DOHH2 (cell line): ENCODE results near the gene ZNF622.
A peak's percentile ranks its signal among the peaks of the same experiment; 100 is the strongest.

Source experiments
- H3F3A ChIP-seq: fragments of 200-600 bp; sonication (generic), shearing (Covaris generic); 2 replicates; pipeline ENCODE4 v1.6.0; 2016; ENCODE audit warnings: antibody characterized with exemption, mild to moderate bottlenecking; ENCODE audit not compliant: control insufficient read depth, insufficient read depth
- H3K27ac ChIP-seq: fragments of 200-600 bp; sonication (generic); 2 replicates; pipeline ENCODE4 v1.5.1; 2014; ENCODE audit warnings: low read depth, mild to moderate bottlenecking, low read length, moderate library complexity
- H3K27me3 ChIP-seq: fragments of 200-600 bp; sonication (generic); 2 replicates; pipeline ENCODE4 v1.6.1; 2014; ENCODE audit warnings: mild to moderate bottlenecking, low read length, mixed read lengths; ENCODE audit not compliant: control insufficient read depth
- H3K36me3 ChIP-seq: fragments of 200-600 bp; sonication (generic); 2 replicates; pipeline ENCODE4 v1.6.1; 2014; ENCODE audit warnings: mild to moderate bottlenecking, low read length, moderate library complexity, mixed read lengths; ENCODE audit not compliant: control insufficient read depth
- H3K4me1 ChIP-seq: fragments of 200-600 bp; sonication (generic); 2 replicates; pipeline ENCODE4 v1.6.1; 2014; ENCODE audit warnings: mild to moderate bottlenecking, low read length, mixed read lengths; ENCODE audit not compliant: control insufficient read depth
- H3K4me2 ChIP-seq: fragments of 200-600 bp; sonication (generic); 2 replicates; pipeline ENCODE4 v1.6.0; 2014; ENCODE audit warnings: mild to moderate bottlenecking, low read length, moderate library complexity
- H3K4me3 ChIP-seq: fragments of 200-600 bp; sonication (generic); 2 replicates; pipeline ENCODE4 v1.5.1; 2014; ENCODE audit warnings: mild to moderate bottlenecking, low read length, mixed read lengths
- H3K79me2 ChIP-seq: fragments of 200-600 bp; sonication (generic); 2 replicates; pipeline ENCODE4 v1.6.1; 2014; ENCODE audit warnings: mild to moderate bottlenecking, low read length, mixed read lengths; ENCODE audit not compliant: control insufficient read depth
- H3K9me2 ChIP-seq: fragments of 200-600 bp; sonication (generic); replicated peaks from 2 replicates; pipeline ENCODE4 v1.6.1; 2014; ENCODE audit warnings: mild to moderate bottlenecking, low read length, mixed read lengths; ENCODE audit not compliant: control insufficient read depth
- H3K9me3 ChIP-seq: fragments of 200-600 bp; sonication (generic); 2 replicates; pipeline ENCODE4 v1.6.1; 2014; ENCODE audit warnings: antibody characterized with exemption, low read length, mixed read lengths; ENCODE audit not compliant: control insufficient read depth, insufficient read depth
- H4K20me1 ChIP-seq: fragments of 200-600 bp; sonication (generic); 2 replicates; pipeline ENCODE4 v1.6.0; 2014; ENCODE audit warnings: low read depth, mild to moderate bottlenecking, antibody characterized with exemption, low read length, moderate library complexity; ENCODE audit not compliant: control insufficient read depth, insufficient read depth
- CTCF ChIP-seq: fragments of 200-600 bp; sonication (generic); IDR thresholded peaks from one replicate; pipeline ENCODE4 v1.5.1; 2014; ENCODE audit warnings: antibody characterized with exemption, mild to moderate bottlenecking, low read depth, low read length; ENCODE audit not compliant: poor library complexity, severe bottlenecking
- EZH2phosphoT487 ChIP-seq: fragments of 200-600 bp; sonication (generic); IDR thresholded peaks from 2 replicates; pipeline ENCODE4 v1.6.1; 2017; ENCODE audit warnings: borderline replicate concordance, mild to moderate bottlenecking, antibody characterized with exemption, low read length, moderate library complexity, mixed read lengths

The ZNF622 gene

GRCh38 chr5:16471387-16471786 lies 5.8 kb upstream of the ZNF622 start:
- Histone ChIP-seq H3K27me3 (no peaks in the 10 kb centered on the region), H3K4me3 (no peak overlapping the region), H3K9me2 (no peaks in the 10 kb centered on the region), H3K27ac (no peak overlapping the region), H3F3A (no peaks in the 10 kb centered on the region), H3K79me2 (peaks cover 51% of the 10 kb centered on the region), H4K20me1 (no peaks in the 10 kb centered on the region; the same call in 1 of the 2 replicates), H3K9me3 (no peaks in the 10 kb centered on the region), H3K36me3 (0 out of 2 replicates have a peak, but pooled peaks cover 3% of the 10 kb centered on the region), H3K4me2 (0 out of 2 replicates have a peak overlapping the region, but pooled peaks have one; percentile 5), H3K4me1 (peaks cover 30% of the 10 kb centered on the region)
- no peak for TF ChIP-seq CTCF
- TF ChIP-seq EZH2phosphoT487 = no peak

- no peaks in the 10 kb centered on the region for H3K27me3 ChIP-seq
Measured at GRCh38 chr5:16467363-16468219, 2.0 kb upstream of the ZNF622 start.

GRCh38 chr5:16464664-16465543 lies 696 bp downstream of the ZNF622 start:
- Histone ChIP-seq H3K4me1 (peaks cover 49% of the 10 kb centered on the region), H3K36me3 (peaks cover 59% of the 10 kb centered on the region), H3K79me2 (peaks cover 97% of the 10 kb centered on the region), H3K9me3 (no peaks in the 10 kb centered on the region), H3F3A (no peaks in the 10 kb centered on the region), H4K20me1 (peaks cover 22% of the 10 kb centered on the region), H3K4me2 (peak overlapping the region; percentile 89), H3K4me3 (peak overlapping the region; percentile 83), H3K27ac (peak overlapping the region; percentile 40), H3K27me3 (no peaks in the 10 kb centered on the region), H3K9me2 (no peaks in the 10 kb centered on the region)
- TF ChIP-seq CTCF (no peak), EZH2phosphoT487 (no peak)

More at GRCh38 chr5:16467363-16468219, 2.0 kb upstream of the ZNF622 start:
- Histone ChIP-seq H3K4me3 (peak overlapping the region; percentile 83), H3K36me3 (peaks cover 32% of the 10 kb centered on the region), H4K20me1 (peaks cover 19% of the 10 kb centered on the region), H3K9me2 (no peaks in the 10 kb centered on the region), H3K27ac (no peak overlapping the region), H3K9me3 (no peaks in the 10 kb centered on the region), H3K4me1 (peaks cover 45% of the 10 kb centered on the region), H3K79me2 (peaks cover 89% of the 10 kb centered on the region), H3F3A (no peaks in the 10 kb centered on the region), H3K4me2 (peak overlapping the region; percentile 89)
- TF ChIP-seq EZH2phosphoT487 (no peak), CTCF (no peak)
